ENCODE measurements around the gene GRIK1.

Gene GRIK1

DNA sequence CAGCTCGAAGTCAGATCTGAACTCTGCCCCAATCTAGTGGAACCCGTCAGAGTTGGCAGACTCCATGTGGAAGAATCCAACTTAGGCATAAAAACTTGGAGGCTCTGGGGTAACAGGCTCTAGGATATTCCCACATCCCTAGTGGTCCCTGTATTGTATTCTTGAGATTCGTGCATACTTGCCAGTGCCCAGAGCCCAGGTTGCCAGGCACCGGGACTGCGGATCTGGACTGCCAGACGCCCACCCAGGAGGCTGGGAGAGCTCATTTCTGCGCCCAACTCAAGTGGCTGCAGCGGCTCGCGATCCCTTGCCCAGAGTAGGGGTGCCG is 1.1 kb downstream of the GRIK1 start:
- Histone ChIP-seq H3K27me3 (ENCODE audit: insufficient read depth, low read length, poor library complexity, severe bottlenecking) (no peaks in the 10 kb centered on the region), H3K9me2 (replicated peaks; ENCODE audit: low read depth, low read length) (no peaks in the 10 kb centered on the region), H3F3A (ENCODE audit: low read depth) (no peaks in the 10 kb centered on the region), H3K4me2 (ENCODE audit: low read depth, low read length, poor library complexity, severe bottlenecking) (no peak overlapping the region), H2AFZ (ENCODE audit: low read length) (no peak overlapping the region), H3K79me2 (ENCODE audit: insufficient read depth, low read length) (no peaks in the 10 kb centered on the region), H3K4me3 (ENCODE audit: low read length, poor library complexity, severe bottlenecking) (no peak overlapping the region), H3K4me1 (ENCODE audit: insufficient read depth, low read length, poor library complexity, severe bottlenecking) (no peaks in the 10 kb centered on the region), H3K9ac (ENCODE audit: low read depth, low read length, poor library complexity, severe bottlenecking) (no peak overlapping the region), H3K36me3 (ENCODE audit: insufficient read depth, low read length) (no peaks in the 10 kb centered on the region), H3K9me3 (ENCODE audit: insufficient read depth, low read depth, low read length) (no peaks in the 10 kb centered on the region), H4K20me1 (ENCODE audit: insufficient read depth, low read length, poor library complexity, severe bottlenecking) (no peaks in the 10 kb centered on the region)
- TF ChIP-seq, protein P1, sequence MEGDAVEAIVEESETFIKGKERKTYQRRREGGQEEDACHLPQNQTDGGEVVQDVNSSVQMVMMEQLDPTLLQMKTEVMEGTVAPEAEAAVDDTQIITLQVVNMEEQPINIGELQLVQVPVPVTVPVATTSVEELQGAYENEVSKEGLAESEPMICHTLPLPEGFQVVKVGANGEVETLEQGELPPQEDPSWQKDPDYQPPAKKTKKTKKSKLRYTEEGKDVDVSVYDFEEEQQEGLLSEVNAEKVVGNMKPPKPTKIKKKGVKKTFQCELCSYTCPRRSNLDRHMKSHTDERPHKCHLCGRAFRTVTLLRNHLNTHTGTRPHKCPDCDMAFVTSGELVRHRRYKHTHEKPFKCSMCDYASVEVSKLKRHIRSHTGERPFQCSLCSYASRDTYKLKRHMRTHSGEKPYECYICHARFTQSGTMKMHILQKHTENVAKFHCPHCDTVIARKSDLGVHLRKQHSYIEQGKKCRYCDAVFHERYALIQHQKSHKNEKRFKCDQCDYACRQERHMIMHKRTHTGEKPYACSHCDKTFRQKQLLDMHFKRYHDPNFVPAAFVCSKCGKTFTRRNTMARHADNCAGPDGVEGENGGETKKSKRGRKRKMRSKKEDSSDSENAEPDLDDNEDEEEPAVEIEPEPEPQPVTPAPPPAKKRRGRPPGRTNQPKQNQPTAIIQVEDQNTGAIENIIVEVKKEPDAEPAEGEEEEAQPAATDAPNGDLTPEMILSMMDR (conservative IDR thresholded peaks at IDR 0.05; ENCODE audit: low read length), result no peak
- TF ChIP-seq EZH2phosphoT487 (IDR thresholded peaks at IDR 0.05; ENCODE audit: borderline replicate concordance), result no peak

GRCh38 chr21:29933088-29933487 is 6.7 kb downstream of the GRIK1 start:
- no peaks in the 10 kb centered on the region for H3K79me2 ChIP-seq (ENCODE audit: insufficient read depth, low read length)
- H4K20me1 ChIP-seq (ENCODE audit: insufficient read depth, low read length, poor library complexity, severe bottlenecking), result no peaks in the 10 kb centered on the region
- no peaks in the 10 kb centered on the region for H3K27me3 ChIP-seq (ENCODE audit: insufficient read depth, low read length, poor library complexity, severe bottlenecking)
- TF ChIP-seq, protein P1 (conservative IDR thresholded peaks at IDR 0.05; ENCODE audit: low read length), result no peak
- no peak for TF ChIP-seq EZH2phosphoT487 (IDR thresholded peaks at IDR 0.05; ENCODE audit: borderline replicate concordance)
- no peak overlapping the region for H3K4me3 ChIP-seq (ENCODE audit: low read length, poor library complexity, severe bottlenecking)
- no peak overlapping the region for H2AFZ ChIP-seq (ENCODE audit: low read length)
- no peaks in the 10 kb centered on the region for H3K4me1 ChIP-seq (ENCODE audit: insufficient read depth, low read length, poor library complexity, severe bottlenecking)
- no peak overlapping the region for H3K9ac ChIP-seq (ENCODE audit: low read depth, low read length, poor library complexity, severe bottlenecking)
- H3K9me2 ChIP-seq (replicated peaks; ENCODE audit: low read depth, low read length), result no peaks in the 10 kb centered on the region
- no peaks in the 10 kb centered on the region for H3F3A ChIP-seq (ENCODE audit: low read depth)
- H3K4me2 ChIP-seq (ENCODE audit: low read depth, low read length, poor library complexity, severe bottlenecking), result no peak overlapping the region
- H3K36me3 ChIP-seq (ENCODE audit: insufficient read depth, low read length), result no peaks in the 10 kb centered on the region
- no peaks in the 10 kb centered on the region for H3K9me3 ChIP-seq (ENCODE audit: insufficient read depth, low read depth, low read length)

GRCh38 chr21:29928537-29928936 is 11.3 kb downstream of the GRIK1 start:
- H3K79me2 ChIP-seq (ENCODE audit: insufficient read depth, low read length), result no peaks in the 10 kb centered on the region
- no peaks in the 10 kb centered on the region for H3K36me3 ChIP-seq (ENCODE audit: insufficient read depth, low read length)
- no peaks in the 10 kb centered on the region for H3K4me1 ChIP-seq (ENCODE audit: insufficient read depth, low read length, poor library complexity, severe bottlenecking)
- no peak overlapping the region for H3K9ac ChIP-seq (ENCODE audit: low read depth, low read length, poor library complexity, severe bottlenecking)
- no peaks in the 10 kb centered on the region for H3K27me3 ChIP-seq (ENCODE audit: insufficient read depth, low read length, poor library complexity, severe bottlenecking)
- no peak overlapping the region for H3K4me2 ChIP-seq (ENCODE audit: low read depth, low read length, poor library complexity, severe bottlenecking)
- H2AFZ ChIP-seq (ENCODE audit: low read length), result no peak overlapping the region
- H3K4me3 ChIP-seq (ENCODE audit: low read length, poor library complexity, severe bottlenecking), result no peak overlapping the region
- no peak for TF ChIP-seq EZH2phosphoT487 (IDR thresholded peaks at IDR 0.05; ENCODE audit: borderline replicate concordance)
- TF ChIP-seq, protein P1 (conservative IDR thresholded peaks at IDR 0.05; ENCODE audit: low read length), result no peak
- H3F3A ChIP-seq (ENCODE audit: low read depth), result no peaks in the 10 kb centered on the region
- H3K9me2 ChIP-seq (replicated peaks; ENCODE audit: low read depth, low read length), result no peaks in the 10 kb centered on the region
- no peaks in the 10 kb centered on the region for H4K20me1 ChIP-seq (ENCODE audit: insufficient read depth, low read length, poor library complexity, severe bottlenecking)
- no peaks in the 10 kb centered on the region for H3K9me3 ChIP-seq (ENCODE audit: insufficient read depth, low read depth, low read length)

All from Loucy (cell line).